Loucy (cell line): ENCODE measurements around the gene PARP14.
"Not testable (repeated sequence)": the region's sequence is repeated elsewhere in the genome, so short reads cannot be mapped to it uniquely, and the experiment has no call there.

ENCODE experiments used
- H2AFZ ChIP-seq: fragments of 200-600 bp; sonication (generic); 2 replicates; pipeline ENCODE4 v1.6.0; 2016; ENCODE audit warnings: antibody characterized with exemption, mild to moderate bottlenecking, low read length, moderate library complexity
- H3F3A ChIP-seq: fragments of 200-600 bp; 2 replicates; pipeline ENCODE4 v1.6.0; 2016; ENCODE audit warnings: antibody characterized with exemption, low read depth, mild to moderate bottlenecking
- H3K27me3 ChIP-seq: fragments of 200-600 bp; sonication (generic); 2 replicates; pipeline ENCODE4 v1.6.1; 2014; ENCODE audit warnings: low read length, mild to moderate bottlenecking; ENCODE audit not compliant: insufficient read depth, poor library complexity, severe bottlenecking
- H3K36me3 ChIP-seq: fragments of 200-600 bp; sonication (generic); 2 replicates; pipeline ENCODE4 v1.6.1; 2016; ENCODE audit warnings: low read length; ENCODE audit not compliant: insufficient read depth
- H3K4me1 ChIP-seq: fragments of 200-600 bp; sonication (generic); 2 replicates; pipeline ENCODE4 v1.5.1; 2014; ENCODE audit warnings: low read length, mild to moderate bottlenecking; ENCODE audit not compliant: insufficient read depth, poor library complexity, severe bottlenecking
- H3K4me2 ChIP-seq: fragments of 200-600 bp; sonication (generic); 2 replicates; pipeline ENCODE4 v1.6.0; 2014; ENCODE audit warnings: antibody characterized with exemption, low read length, low read depth, mild to moderate bottlenecking; ENCODE audit not compliant: poor library complexity, severe bottlenecking
- H3K4me3 ChIP-seq: fragments of 200-600 bp; sonication (generic); 2 replicates; pipeline ENCODE4 v1.5.1; 2014; ENCODE audit warnings: low read length, mild to moderate bottlenecking, mixed read lengths; ENCODE audit not compliant: poor library complexity, severe bottlenecking
- H3K79me2 ChIP-seq: fragments of 200-600 bp; sonication (generic); 2 replicates; pipeline ENCODE4 v1.6.1; 2014; ENCODE audit warnings: low read length; ENCODE audit not compliant: insufficient read depth
- H3K9ac ChIP-seq: fragments of 200-600 bp; sonication (generic); 2 replicates; pipeline ENCODE4 v1.6.0; 2014; ENCODE audit warnings: mild to moderate bottlenecking, low read depth, low read length, moderate library complexity; ENCODE audit not compliant: poor library complexity, severe bottlenecking
- H3K9me2 ChIP-seq: fragments of 200-600 bp; sonication (generic); replicated peaks from 2 replicates; pipeline ENCODE4 v1.6.1; 2016; ENCODE audit warnings: low read depth, low read length, mixed read lengths
- H3K9me3 ChIP-seq: fragments of 200-600 bp; sonication (generic); 2 replicates; pipeline ENCODE4 v1.6.1; 2014; ENCODE audit warnings: mild to moderate bottlenecking, antibody characterized with exemption, low read length, low read depth; ENCODE audit not compliant: insufficient read depth
- H4K20me1 ChIP-seq: fragments of 200-600 bp; sonication (generic); 2 replicates; pipeline ENCODE4 v1.6.0; 2014; ENCODE audit warnings: antibody characterized with exemption, low read length, mild to moderate bottlenecking; ENCODE audit not compliant: insufficient read depth, poor library complexity, severe bottlenecking
- EZH2phosphoT487 ChIP-seq: fragments of 200-600 bp; IDR thresholded peaks from 2 replicates; pipeline ENCODE4 v1.6.1; 2018; ENCODE audit warnings: antibody characterized with exemption, mild to moderate bottlenecking, moderate library complexity, borderline replicate concordance
- TF ChIP-seq, protein P1 (sequence below): fragments of 200-600 bp; sonication (generic); conservative IDR thresholded peaks from 2 replicates; pipeline ENCODE4 v1.5.1; 2014; ENCODE audit warnings: mild to moderate bottlenecking, antibody characterized with exemption, low read length

PARP14 gene

DNA sequence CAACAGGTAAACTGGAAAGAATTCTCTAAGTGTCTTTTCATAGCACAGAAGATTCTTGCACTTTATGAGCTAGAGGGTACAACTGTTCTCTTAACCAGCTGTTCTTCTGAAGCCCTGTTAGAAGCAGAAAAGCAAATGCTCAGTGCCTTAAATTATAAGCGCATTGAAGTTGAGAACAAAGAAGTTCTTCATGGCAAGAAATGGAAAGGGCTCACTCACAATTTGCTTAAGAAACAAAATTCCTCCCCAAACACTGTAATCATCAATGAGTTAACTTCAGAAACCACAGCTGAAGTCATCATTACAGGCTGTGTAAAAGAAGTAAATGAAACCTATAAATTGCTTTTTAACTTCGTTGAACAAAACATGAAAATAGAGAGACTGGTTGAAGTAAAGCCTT is 19.6 kb downstream of the PARP14 start:
- no peaks in the 10 kb centered on the region for H4K20me1 ChIP-seq
- no peaks in the 10 kb centered on the region for H3F3A ChIP-seq
- peaks cover 23% of the 10 kb centered on the region; the same call in 1 of the 2 replicates for H3K36me3 ChIP-seq
- H3K4me2 ChIP-seq: no peak overlapping the region
- H3K9ac ChIP-seq: no peak overlapping the region
- no peak overlapping the region for H2AFZ ChIP-seq
- H3K4me3 ChIP-seq: no peak overlapping the region
- no peaks in the 10 kb centered on the region for H3K9me3 ChIP-seq
- no peaks in the 10 kb centered on the region for H3K27me3 ChIP-seq
- H3K4me1 ChIP-seq: no peaks in the 10 kb centered on the region
- no peaks in the 10 kb centered on the region for H3K79me2 ChIP-seq
- no peak for TF ChIP-seq EZH2phosphoT487
- TF ChIP-seq, protein P1, sequence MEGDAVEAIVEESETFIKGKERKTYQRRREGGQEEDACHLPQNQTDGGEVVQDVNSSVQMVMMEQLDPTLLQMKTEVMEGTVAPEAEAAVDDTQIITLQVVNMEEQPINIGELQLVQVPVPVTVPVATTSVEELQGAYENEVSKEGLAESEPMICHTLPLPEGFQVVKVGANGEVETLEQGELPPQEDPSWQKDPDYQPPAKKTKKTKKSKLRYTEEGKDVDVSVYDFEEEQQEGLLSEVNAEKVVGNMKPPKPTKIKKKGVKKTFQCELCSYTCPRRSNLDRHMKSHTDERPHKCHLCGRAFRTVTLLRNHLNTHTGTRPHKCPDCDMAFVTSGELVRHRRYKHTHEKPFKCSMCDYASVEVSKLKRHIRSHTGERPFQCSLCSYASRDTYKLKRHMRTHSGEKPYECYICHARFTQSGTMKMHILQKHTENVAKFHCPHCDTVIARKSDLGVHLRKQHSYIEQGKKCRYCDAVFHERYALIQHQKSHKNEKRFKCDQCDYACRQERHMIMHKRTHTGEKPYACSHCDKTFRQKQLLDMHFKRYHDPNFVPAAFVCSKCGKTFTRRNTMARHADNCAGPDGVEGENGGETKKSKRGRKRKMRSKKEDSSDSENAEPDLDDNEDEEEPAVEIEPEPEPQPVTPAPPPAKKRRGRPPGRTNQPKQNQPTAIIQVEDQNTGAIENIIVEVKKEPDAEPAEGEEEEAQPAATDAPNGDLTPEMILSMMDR: no peak
- no peaks in the 10 kb centered on the region for H3K9me2 ChIP-seq

GRCh38 chr3:122705379-122705778 is 24.7 kb downstream of the PARP14 start:
- Histone ChIP-seq H3K4me3 (no peak overlapping the region), H3K36me3 (peaks cover 16% of the 10 kb centered on the region; the same call in 1 of the 2 replicates), H3K9me2 (no peaks in the 10 kb centered on the region), H3K27me3 (no peaks in the 10 kb centered on the region), H3K4me2 (no peak overlapping the region), H3K9ac (no peak overlapping the region), H3K9me3 (no peaks in the 10 kb centered on the region), H3K4me1 (no peaks in the 10 kb centered on the region), H3F3A (0 out of 2 replicates have a peak, but pooled peaks cover 5% of the 10 kb centered on the region), H3K79me2 (no peaks in the 10 kb centered on the region), H4K20me1 (no peaks in the 10 kb centered on the region), H2AFZ (no peak overlapping the region)
- TF ChIP-seq, protein P1: no peak
- no peak for TF ChIP-seq EZH2phosphoT487

DNA sequence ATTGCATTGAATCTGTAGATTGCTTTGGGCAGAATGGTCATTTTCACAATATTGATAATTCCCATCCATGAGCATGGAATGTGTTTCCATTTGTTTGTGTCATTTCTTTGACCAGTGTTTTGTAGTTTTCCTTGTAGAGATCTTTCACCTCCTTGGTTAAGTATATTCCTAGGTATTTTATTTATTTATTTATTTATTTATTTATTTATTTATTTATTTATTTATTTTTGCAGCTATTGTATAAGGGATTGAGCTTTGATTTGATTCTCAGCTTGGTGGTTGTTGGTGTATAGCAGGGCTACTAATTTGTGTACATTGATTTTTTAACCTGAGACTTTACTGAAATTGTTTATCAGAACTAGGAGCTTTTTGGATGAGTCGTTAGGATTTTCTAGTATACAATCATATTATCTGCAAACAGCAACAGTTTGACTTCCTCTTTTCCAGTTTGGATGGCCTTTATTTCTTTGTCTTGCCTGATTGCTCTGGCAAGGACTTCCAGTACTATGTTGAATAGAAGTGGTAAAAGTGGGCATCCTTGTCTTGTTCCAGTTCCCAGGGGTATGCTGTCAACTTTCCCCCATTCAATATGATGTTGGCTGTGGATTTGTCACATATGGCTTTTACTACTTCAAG is 30.1 kb downstream of the PARP14 start:
- not testable (repeated sequence) for H2AFZ ChIP-seq, H3F3A ChIP-seq, H3K9me2 ChIP-seq, H3K4me3 ChIP-seq, H3K4me1 ChIP-seq, H3K79me2 ChIP-seq, H3K27me3 ChIP-seq, H4K20me1 ChIP-seq, H3K9ac ChIP-seq, H3K4me2 ChIP-seq, H3K9me3 ChIP-seq
- peaks cover 30% of the 10 kb centered on the region; the same call in 1 of the 2 replicates for H3K36me3 ChIP-seq

GRCh38 chr3:122714273-122714672 is 33.6 kb downstream of the PARP14 start:
- Histone ChIP-seq H2AFZ (no peak overlapping the region), H3K4me1 (no peaks in the 10 kb centered on the region), H3K36me3 (peaks cover 63% of the 10 kb centered on the region; the same call in 1 of the 2 replicates), H3K4me2 (no peak overlapping the region), H3K4me3 (no peak overlapping the region), H3K27me3 (no peaks in the 10 kb centered on the region), H3F3A (no peaks in the 10 kb centered on the region), H3K9ac (no peak overlapping the region), H3K9me3 (no peaks in the 10 kb centered on the region), H3K79me2 (no peaks in the 10 kb centered on the region), H3K9me2 (no peaks in the 10 kb centered on the region), H4K20me1 (no peaks in the 10 kb centered on the region)
- TF ChIP-seq, protein P1: no peak
- TF ChIP-seq EZH2phosphoT487: no peak
